Ishikawa (cell line): Measurements from ENCODE around the gene ZNF239.

Source experiments
- EGR1 ChIP-seq: IDR thresholded peaks from 2 replicates; pipeline ENCODE4 v1.6.1; 2012
- EP300 ChIP-seq: IDR thresholded peaks from 2 replicates; pipeline ENCODE4 v1.6.1; 2012; ENCODE audit warnings: borderline replicate concordance
- TF ChIP-seq, protein P1 (sequence below): IDR thresholded peaks from 2 replicates; pipeline ENCODE4 v1.6.1; 2012; ENCODE audit warnings: low read depth, mild to moderate bottlenecking

DNA sequence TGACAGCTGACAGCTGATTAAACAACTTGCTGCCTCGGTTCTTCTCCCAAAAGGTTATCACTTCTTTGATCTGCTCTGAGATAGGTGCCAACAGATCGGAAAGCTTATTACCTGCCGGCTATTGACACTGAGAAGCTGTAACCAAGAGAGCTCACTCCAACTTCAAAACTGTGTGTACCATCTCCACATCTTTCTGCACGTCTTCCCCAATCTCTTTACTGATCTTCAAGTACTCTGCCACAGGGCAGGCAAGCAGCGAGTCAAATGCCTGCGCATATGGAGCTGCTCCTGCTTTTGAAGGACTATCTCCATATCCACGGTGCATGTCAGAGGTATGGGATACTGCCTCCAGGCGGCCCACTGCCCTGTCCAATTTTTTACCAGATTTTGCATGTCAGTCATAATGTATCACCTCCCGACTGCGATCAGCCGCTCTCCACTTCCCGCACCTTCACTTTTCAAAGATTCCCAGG is 31.5 kb upstream of the ZNF239 start:
- TF ChIP-seq EP300 (no peak), EGR1 (no peak)
- TF ChIP-seq, protein P1, sequence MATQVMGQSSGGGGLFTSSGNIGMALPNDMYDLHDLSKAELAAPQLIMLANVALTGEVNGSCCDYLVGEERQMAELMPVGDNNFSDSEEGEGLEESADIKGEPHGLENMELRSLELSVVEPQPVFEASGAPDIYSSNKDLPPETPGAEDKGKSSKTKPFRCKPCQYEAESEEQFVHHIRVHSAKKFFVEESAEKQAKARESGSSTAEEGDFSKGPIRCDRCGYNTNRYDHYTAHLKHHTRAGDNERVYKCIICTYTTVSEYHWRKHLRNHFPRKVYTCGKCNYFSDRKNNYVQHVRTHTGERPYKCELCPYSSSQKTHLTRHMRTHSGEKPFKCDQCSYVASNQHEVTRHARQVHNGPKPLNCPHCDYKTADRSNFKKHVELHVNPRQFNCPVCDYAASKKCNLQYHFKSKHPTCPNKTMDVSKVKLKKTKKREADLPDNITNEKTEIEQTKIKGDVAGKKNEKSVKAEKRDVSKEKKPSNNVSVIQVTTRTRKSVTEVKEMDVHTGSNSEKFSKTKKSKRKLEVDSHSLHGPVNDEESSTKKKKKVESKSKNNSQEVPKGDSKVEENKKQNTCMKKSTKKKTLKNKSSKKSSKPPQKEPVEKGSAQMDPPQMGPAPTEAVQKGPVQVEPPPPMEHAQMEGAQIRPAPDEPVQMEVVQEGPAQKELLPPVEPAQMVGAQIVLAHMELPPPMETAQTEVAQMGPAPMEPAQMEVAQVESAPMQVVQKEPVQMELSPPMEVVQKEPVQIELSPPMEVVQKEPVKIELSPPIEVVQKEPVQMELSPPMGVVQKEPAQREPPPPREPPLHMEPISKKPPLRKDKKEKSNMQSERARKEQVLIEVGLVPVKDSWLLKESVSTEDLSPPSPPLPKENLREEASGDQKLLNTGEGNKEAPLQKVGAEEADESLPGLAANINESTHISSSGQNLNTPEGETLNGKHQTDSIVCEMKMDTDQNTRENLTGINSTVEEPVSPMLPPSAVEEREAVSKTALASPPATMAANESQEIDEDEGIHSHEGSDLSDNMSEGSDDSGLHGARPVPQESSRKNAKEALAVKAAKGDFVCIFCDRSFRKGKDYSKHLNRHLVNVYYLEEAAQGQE: no peak
